ENCODE results near the gene FAM110D. TPM values are rescaled to one million over a fixed set of nuclear protein-coding genes. Genes with fewer than 3 reads are reported as not detected.

Gene FAM110D
- total and polyA plus RNA-seq, 8 donors: 1.0 to 5.1 (median 1.7) TPM

DNA sequence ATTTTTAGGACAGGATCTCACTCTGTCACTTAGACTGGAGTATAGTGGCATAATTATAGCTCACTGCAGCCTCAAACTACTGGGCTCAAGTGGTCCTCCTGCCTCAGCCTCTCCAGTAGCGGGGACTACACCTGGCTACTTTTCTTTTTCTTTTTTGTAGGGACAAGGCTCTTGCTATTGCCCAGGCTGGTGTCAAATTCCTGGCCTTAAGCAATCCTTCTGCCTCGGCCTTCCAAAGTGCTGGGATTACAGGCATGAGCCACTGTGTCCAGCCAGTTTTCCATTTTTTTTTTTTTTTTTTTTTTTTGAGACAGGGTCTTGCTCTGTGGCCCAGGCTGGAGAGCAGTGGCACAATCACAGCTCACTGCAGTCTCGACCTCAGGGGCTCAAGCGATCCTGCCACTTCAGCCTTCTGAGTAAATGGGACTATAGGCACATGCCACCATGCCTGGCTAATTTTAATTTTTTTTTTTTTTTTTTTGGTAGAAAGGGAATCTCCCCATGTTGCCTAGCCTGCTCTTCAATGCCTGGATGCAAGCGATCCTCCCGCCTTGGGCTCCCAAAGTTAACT, 54.5 kb downstream of the FAM110D start:
- intact Hi-C loops (cut with DNase I): no loop called here
- no peak for ATAC-seq
- TF ChIP-seq, protein P1, sequence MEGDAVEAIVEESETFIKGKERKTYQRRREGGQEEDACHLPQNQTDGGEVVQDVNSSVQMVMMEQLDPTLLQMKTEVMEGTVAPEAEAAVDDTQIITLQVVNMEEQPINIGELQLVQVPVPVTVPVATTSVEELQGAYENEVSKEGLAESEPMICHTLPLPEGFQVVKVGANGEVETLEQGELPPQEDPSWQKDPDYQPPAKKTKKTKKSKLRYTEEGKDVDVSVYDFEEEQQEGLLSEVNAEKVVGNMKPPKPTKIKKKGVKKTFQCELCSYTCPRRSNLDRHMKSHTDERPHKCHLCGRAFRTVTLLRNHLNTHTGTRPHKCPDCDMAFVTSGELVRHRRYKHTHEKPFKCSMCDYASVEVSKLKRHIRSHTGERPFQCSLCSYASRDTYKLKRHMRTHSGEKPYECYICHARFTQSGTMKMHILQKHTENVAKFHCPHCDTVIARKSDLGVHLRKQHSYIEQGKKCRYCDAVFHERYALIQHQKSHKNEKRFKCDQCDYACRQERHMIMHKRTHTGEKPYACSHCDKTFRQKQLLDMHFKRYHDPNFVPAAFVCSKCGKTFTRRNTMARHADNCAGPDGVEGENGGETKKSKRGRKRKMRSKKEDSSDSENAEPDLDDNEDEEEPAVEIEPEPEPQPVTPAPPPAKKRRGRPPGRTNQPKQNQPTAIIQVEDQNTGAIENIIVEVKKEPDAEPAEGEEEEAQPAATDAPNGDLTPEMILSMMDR (IDR thresholded peaks at IDR 0.05): no peak
- H3K27me3 ChIP-seq: no peaks in the 10 kb centered on the region
- no peaks in the 10 kb centered on the region for H3K9me3 ChIP-seq
- H3K27ac ChIP-seq: no peak overlapping the region
- no peak overlapping the region for H3K4me3 ChIP-seq
- H3K4me1 ChIP-seq: no peaks in the 10 kb centered on the region
- DNase-seq: no peak
- H3K36me3 ChIP-seq: no peaks in the 10 kb centered on the region

Other genes starting within 250 kb of the FAM110D start
- gene PAFAH2, start 161.0 kb upstream of the FAM110D start, total RNA-seq: 10 to 100 TPM; 13.6 to 25.2 TPM
- gene PAFAH2, start 161.0 kb upstream of the FAM110D start, polyA plus RNA-seq (ENCODE audit: insufficient read length in 6 of 6): 10 to 100 TPM; 11.7 to 17.5 (median 12.9) TPM
- 1 to 10 TPM in 1 of 2 donors, under 1 TPM in 1; 0.13 to 1.0 TPM for gene EXTL1, start 137.3 kb upstream of the FAM110D start, total RNA-seq
- under 1 TPM; 0.71 to 0.90 (median 0.79) TPM for gene EXTL1, start 137.3 kb upstream of the FAM110D start, polyA plus RNA-seq (ENCODE audit: insufficient read length in 6 of 6)
- under 1 TPM in 1 of 2 donors, not detected in 1; 0.15 TPM for gene SLC30A2, start 113.0 kb upstream of the FAM110D start, total RNA-seq
- under 1 TPM; 0.14 to 0.29 (median 0.27) TPM for gene SLC30A2, start 113.0 kb upstream of the FAM110D start, polyA plus RNA-seq (ENCODE audit: insufficient read length in 6 of 6)
- under 1 TPM; 0.15 to 0.26 TPM for gene TRIM63, start 91.4 kb upstream of the FAM110D start, total RNA-seq
- 1 to 10 TPM in 2 of 6 donors, under 1 TPM in 1, not detected in 3; 0.29 to 1.8 (median 1.2) TPM for gene TRIM63, start 91.4 kb upstream of the FAM110D start, polyA plus RNA-seq (ENCODE audit: insufficient read length in 6 of 6)
- 10 to 100 TPM in 1 of 2 donors, 1 to 10 TPM in 1; 7.0 to 12.7 TPM for gene PDIK1L, start 47.3 kb upstream of the FAM110D start, total RNA-seq
- gene PDIK1L, start 47.3 kb upstream of the FAM110D start, polyA plus RNA-seq (ENCODE audit: insufficient read length in 6 of 6): 10 to 100 TPM; 20.6 to 26.0 (median 23.2) TPM
- gene C1orf232, start 9.9 kb downstream of the FAM110D start, total RNA-seq: not detected
- gene C1orf232, start 9.9 kb downstream of the FAM110D start, polyA plus RNA-seq (ENCODE audit: insufficient read length in 6 of 6): not detected
- gene ZNF593, start 10.8 kb downstream of the FAM110D start, total RNA-seq: 10 to 100 TPM; 23.2 to 32.2 TPM
- gene ZNF593, start 10.8 kb downstream of the FAM110D start, polyA plus RNA-seq (ENCODE audit: insufficient read length in 6 of 6): 10 to 100 TPM in 5 of 6 donors, 1 to 10 TPM in 1; 8.7 to 18.1 (median 13.7) TPM
- not detected for gene ZNF593OS, start 12.8 kb downstream of the FAM110D start, total RNA-seq
- gene ZNF593OS, start 12.8 kb downstream of the FAM110D start, polyA plus RNA-seq (ENCODE audit: insufficient read length in 6 of 6): 1 to 10 TPM; 1.0 to 3.2 (median 1.2) TPM
- gene CNKSR1, start 18.4 kb downstream of the FAM110D start, total RNA-seq: 10 to 100 TPM; 17.2 to 32.9 TPM
- gene CNKSR1, start 18.4 kb downstream of the FAM110D start, polyA plus RNA-seq (ENCODE audit: insufficient read length in 6 of 6): 10 to 100 TPM; 15.8 to 25.5 (median 22.5) TPM
- not detected for gene CATSPER4, start 31.5 kb downstream of the FAM110D start, total RNA-seq
- under 1 TPM in 2 of 6 donors, not detected in 4; 0.11 to 0.13 TPM for gene CATSPER4, start 31.5 kb downstream of the FAM110D start, polyA plus RNA-seq (ENCODE audit: insufficient read length in 6 of 6)
- gene CEP85, start 75.1 kb downstream of the FAM110D start, total RNA-seq: 10 to 100 TPM; 12.1 to 13.6 TPM
- gene CEP85, start 75.1 kb downstream of the FAM110D start, polyA plus RNA-seq (ENCODE audit: insufficient read length in 6 of 6): 10 to 100 TPM; 20.8 to 24.8 (median 21.7) TPM
- gene SH3BGRL3, start 121.0 kb downstream of the FAM110D start, total RNA-seq: 100 to 1,000 TPM; 210 to 347 TPM
- 100 to 1,000 TPM in 4 of 6 donors, 10 to 100 TPM in 2; 90.4 to 120 (median 106) TPM for gene SH3BGRL3, start 121.0 kb downstream of the FAM110D start, polyA plus RNA-seq (ENCODE audit: insufficient read length in 6 of 6)
- gene UBXN11, start 147.6 kb downstream of the FAM110D start, total RNA-seq: 10 to 100 TPM; 24.0 to 43.1 TPM
- 10 to 100 TPM; 23.0 to 29.7 (median 26.1) TPM for gene UBXN11, start 147.6 kb downstream of the FAM110D start, polyA plus RNA-seq (ENCODE audit: insufficient read length in 6 of 6)
- 100 to 1,000 TPM in 1 of 2 donors, 10 to 100 TPM in 1; 96.7 to 170 TPM for gene CD52, start 158.9 kb downstream of the FAM110D start, total RNA-seq
- gene CD52, start 158.9 kb downstream of the FAM110D start, polyA plus RNA-seq (ENCODE audit: insufficient read length in 6 of 6): 1 to 10 TPM; 2.6 to 6.4 (median 5.8) TPM
- 1 to 10 TPM; 2.0 to 7.6 TPM for gene CRYBG2, start 195.1 kb downstream of the FAM110D start, total RNA-seq
- 1 to 10 TPM in 5 of 6 donors, under 1 TPM in 1; 0.94 to 2.4 (median 1.4) TPM for gene CRYBG2, start 195.1 kb downstream of the FAM110D start, polyA plus RNA-seq (ENCODE audit: insufficient read length in 6 of 6)
- under 1 TPM; 0.47 to 0.86 TPM for gene ZNF683, start 213.7 kb downstream of the FAM110D start, total RNA-seq
- gene ZNF683, start 213.7 kb downstream of the FAM110D start, polyA plus RNA-seq (ENCODE audit: insufficient read length in 6 of 6): under 1 TPM in 5 of 6 donors, not detected in 1; 0.09 to 0.22 (median 0.18) TPM

All from left lung (tissue), 10 donors.